ENCODE measurements around the gene NPAS3.
"Not testable (repeated sequence)": the region's sequence is repeated elsewhere in the genome, so short reads cannot be mapped to it uniquely, and the experiment has no call there.

The NPAS3 gene

DNA sequence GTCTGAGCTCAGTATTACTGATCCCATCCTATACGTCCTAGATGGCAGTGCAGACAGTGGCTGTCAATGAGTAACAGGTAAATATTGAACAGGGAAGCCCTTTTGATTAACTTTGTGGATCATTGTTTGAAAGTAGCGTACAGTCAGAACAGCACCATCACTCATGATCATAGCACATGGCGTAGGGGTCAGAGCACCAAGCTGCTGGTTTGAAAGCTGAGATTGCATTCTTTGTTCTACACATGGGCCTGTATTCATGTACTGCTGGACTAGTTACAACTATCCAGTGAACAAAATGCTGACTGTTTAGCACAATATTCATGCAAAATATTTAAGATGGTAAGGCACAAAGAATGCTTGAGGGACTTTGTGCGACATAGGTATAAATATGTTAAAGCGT is 131.8 kb downstream of the NPAS3 start:
- no peak for DNase-seq
- Histone ChIP-seq H3K27ac (no peak overlapping the region), H3K36me3 (replicated peaks) (no peaks in the 10 kb centered on the region), H3K27me3 (replicated peaks) (no peaks in the 10 kb centered on the region), H3K4me3 (ENCODE audit: low read depth, low read length) (no peak overlapping the region)
- in situ Hi-C loops (cut with HindIII; ENCODE audit: low pct_ligation_motif_present, low sequenced_read_pairs): no loop called here
- TF ChIP-seq, protein P1, sequence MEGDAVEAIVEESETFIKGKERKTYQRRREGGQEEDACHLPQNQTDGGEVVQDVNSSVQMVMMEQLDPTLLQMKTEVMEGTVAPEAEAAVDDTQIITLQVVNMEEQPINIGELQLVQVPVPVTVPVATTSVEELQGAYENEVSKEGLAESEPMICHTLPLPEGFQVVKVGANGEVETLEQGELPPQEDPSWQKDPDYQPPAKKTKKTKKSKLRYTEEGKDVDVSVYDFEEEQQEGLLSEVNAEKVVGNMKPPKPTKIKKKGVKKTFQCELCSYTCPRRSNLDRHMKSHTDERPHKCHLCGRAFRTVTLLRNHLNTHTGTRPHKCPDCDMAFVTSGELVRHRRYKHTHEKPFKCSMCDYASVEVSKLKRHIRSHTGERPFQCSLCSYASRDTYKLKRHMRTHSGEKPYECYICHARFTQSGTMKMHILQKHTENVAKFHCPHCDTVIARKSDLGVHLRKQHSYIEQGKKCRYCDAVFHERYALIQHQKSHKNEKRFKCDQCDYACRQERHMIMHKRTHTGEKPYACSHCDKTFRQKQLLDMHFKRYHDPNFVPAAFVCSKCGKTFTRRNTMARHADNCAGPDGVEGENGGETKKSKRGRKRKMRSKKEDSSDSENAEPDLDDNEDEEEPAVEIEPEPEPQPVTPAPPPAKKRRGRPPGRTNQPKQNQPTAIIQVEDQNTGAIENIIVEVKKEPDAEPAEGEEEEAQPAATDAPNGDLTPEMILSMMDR (IDR thresholded peaks at IDR 0.05; ENCODE audit: low read depth, low read length, missing control alignments): no peak

DNA sequence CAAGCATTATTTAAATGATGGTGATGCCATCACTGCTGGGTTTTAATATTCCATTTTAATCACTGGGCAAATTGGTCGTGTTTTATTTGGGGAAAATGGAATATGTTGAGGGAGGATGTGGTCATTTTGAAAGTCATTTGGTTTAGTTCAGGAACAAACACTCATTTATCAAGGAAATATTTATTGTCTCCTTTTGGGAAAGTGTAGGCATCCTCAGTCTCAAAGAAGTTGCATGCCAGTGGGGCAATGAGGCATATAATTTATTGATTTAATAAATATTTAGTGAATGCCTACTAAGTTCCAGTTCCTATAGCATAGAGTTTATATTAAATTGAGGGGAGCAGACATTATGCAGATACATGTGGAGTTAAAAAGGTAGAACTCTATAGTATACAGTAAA is 134.3 kb downstream of the NPAS3 start:
- TF ChIP-seq, protein P1 (IDR thresholded peaks at IDR 0.05; ENCODE audit: low read depth, low read length, missing control alignments): no peak
- H3K27ac ChIP-seq: no peak overlapping the region
- H3K36me3 ChIP-seq (replicated peaks): no peaks in the 10 kb centered on the region
- DNase-seq: no peak
- in situ Hi-C loops (cut with HindIII; ENCODE audit: low pct_ligation_motif_present, low sequenced_read_pairs): no loop called here
- no peaks in the 10 kb centered on the region for H3K27me3 ChIP-seq (replicated peaks)
- no peak overlapping the region for H3K4me3 ChIP-seq (ENCODE audit: low read depth, low read length)

DNA sequence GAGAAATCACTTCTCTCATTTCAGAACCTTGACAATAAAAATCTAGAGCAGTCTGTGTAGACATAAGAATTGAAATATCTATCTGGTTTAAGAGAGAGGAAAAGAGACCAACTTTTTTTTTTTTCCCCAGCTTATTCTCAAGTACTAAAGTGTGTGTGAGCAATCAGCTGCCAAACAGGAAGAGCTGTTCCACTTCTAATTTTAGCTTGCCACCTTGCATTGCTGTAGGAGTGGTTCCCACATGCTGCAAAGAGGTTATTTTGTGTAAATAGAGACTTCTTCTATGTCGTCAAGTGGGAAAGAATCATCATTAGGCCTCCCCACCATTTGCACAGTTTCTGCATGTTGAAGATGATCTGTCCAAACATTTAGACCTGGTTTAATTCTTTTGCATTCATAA is 142.6 kb downstream of the NPAS3 start:
- no peak for DNase-seq
- in situ Hi-C loops (cut with HindIII; ENCODE audit: low pct_ligation_motif_present, low sequenced_read_pairs): no loop called here
- Histone ChIP-seq H3K4me3 (ENCODE audit: low read depth, low read length) (no peak overlapping the region), H3K27me3 (replicated peaks) (no peaks in the 10 kb centered on the region), H3K36me3 (replicated peaks) (no peaks in the 10 kb centered on the region), H3K27ac (no peak overlapping the region)
- TF ChIP-seq, protein P1 (IDR thresholded peaks at IDR 0.05; ENCODE audit: low read depth, low read length, missing control alignments): no peak

- TF ChIP-seq, protein P1 (IDR thresholded peaks at IDR 0.05; ENCODE audit: low read depth, low read length, missing control alignments): no peak
- no peaks in the 10 kb centered on the region for H3K27me3 ChIP-seq (replicated peaks)
- no peak overlapping the region for H3K27ac ChIP-seq
- H3K36me3 ChIP-seq (replicated peaks): no peaks in the 10 kb centered on the region
- no peak for DNase-seq
- no peak overlapping the region for H3K4me3 ChIP-seq (ENCODE audit: low read depth, low read length)
- in situ Hi-C loops (cut with HindIII; ENCODE audit: low pct_ligation_motif_present, low sequenced_read_pairs): no loop called here
Observed at GRCh38 chr14:33085799-33086198, 147.1 kb downstream of the NPAS3 start.

GRCh38 chr14:33088274-33088673 is 149.6 kb downstream of the NPAS3 start:
- in situ Hi-C loops (cut with HindIII; ENCODE audit: low pct_ligation_motif_present, low sequenced_read_pairs); DNase-seq; H3K4me3 ChIP-seq (ENCODE audit: low read depth, low read length): not testable (repeated sequence)

GRCh38 chr14:33098016-33098415 is 159.3 kb downstream of the NPAS3 start:
- TF ChIP-seq, protein P1 (IDR thresholded peaks at IDR 0.05; ENCODE audit: low read depth, low read length, missing control alignments): no peak
- H3K27ac ChIP-seq: no peak overlapping the region

More at GRCh38 chr14:33088274-33088673, 149.6 kb downstream of the NPAS3 start:
- not testable (repeated sequence) for H3K36me3 ChIP-seq (replicated peaks); H3K27ac ChIP-seq; H3K27me3 ChIP-seq (replicated peaks)

More at GRCh38 chr14:33098016-33098415, 159.3 kb downstream of the NPAS3 start:
- no peak overlapping the region for H3K4me3 ChIP-seq (ENCODE audit: low read depth, low read length)
- in situ Hi-C loops (cut with HindIII; ENCODE audit: low pct_ligation_motif_present, low sequenced_read_pairs): no loop called here
- no peak for DNase-seq
- H3K36me3 ChIP-seq (replicated peaks): no peaks in the 10 kb centered on the region
- no peaks in the 10 kb centered on the region for H3K27me3 ChIP-seq (replicated peaks)
